SIG-M5 (cell line): ENCODE data around the gene CBL.
"Not testable (repeated sequence)": the region's sequence is repeated elsewhere in the genome, so short reads cannot be mapped to it uniquely, and the experiment has no call there.

Source experiments
- DNase-seq: peaks from one replicate; lab custom pipeline; 2025; lab: John Stamatoyannopoulos, UW

CBL gene

DNA sequence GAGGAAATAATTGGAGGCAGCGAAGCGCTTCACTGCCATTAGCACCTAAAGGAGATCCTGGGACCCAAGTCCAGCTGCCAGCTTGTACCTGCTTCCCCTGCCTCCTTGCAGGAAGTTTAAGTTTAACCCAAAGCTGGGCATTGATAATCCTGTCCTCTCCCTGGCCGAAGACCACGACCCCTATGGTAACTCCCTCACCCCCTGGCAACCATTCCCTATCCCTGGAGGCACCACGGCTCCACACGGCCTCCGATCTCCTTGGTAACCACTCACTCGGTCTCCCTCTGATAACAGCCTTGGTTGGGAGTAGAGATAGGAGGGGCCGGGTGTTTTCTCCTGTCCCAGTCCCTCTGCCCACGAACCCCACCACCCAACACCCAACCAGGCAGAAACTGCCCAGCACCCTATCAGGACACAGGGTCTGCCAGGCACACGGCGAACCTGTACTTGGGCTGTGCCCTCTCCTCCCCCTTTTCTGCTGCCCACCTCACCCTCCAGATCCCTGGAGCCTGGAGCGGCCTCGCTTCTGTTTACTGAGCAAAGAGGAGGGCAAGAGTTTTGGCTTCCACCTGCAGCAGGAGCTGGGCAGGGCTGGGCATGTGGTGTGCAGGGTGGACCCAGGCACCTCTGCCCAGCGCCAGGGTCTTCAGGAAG, 20.0 kb upstream of the CBL start:
- no peak for DNase-seq

DNA sequence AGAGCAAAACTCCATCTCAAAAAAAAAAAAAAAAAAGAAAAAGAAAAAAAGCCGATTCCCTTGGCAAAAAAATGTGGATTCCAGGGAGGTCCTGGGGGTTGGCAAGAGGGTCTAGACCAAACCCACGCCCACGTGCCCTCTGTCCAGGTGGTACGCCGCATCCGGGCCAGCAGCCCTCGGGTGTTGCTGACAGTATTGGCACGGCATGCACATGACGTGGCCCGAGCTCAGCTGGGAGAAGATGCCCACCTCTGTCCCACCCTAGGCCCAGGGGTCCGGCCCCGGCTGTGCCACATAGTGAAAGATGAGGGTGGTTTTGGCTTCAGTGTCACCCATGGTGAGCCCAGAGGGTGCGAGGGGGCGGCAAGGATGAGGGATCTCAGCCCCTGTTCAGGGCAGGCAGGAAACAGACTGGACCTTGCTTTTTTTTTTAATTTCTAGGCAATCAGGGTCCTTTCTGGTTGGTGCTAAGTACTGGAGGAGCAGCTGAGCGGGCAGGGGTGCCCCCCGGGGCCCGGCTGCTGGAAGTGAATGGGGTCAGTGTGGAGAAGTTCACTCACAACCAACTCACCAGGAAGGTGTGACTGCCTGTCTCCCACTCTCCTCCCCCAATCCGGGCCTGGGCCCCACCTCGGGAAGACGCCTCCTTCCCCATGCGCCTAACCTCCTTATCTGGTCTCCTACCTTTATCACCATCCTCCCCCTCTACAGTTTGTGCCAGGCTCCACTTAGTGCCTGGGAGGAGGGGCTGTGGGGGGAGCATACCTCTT, 18.8 kb upstream of the CBL start:
- DNase-seq = no peak

GRCh38 chr11:119188067-119188466, 18.1 kb upstream of the CBL start:
- no peak for DNase-seq

- no peak for DNase-seq
Measured at GRCh38 chr11:119188887-119189286, 17.3 kb upstream of the CBL start.

DNA sequence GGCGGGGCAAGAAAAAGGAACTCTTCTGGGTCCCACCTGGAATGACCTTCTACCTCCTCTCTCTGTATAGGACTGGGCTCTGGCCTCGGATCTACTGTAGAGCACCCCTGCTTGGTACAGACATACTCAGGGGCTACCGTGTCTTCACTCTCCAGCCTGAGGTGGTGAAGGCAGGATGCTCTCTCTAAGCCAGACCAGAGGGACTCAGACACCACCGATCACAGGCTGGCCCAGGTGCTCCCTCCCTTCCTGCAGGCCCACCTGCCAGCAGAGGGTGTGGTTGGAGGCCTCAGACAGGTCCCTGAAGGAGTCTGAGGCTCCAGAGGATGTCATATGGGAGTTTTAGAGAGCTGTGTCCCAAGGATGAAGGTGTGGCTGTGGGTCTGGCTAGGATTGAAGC, 16.7 kb upstream of the CBL start:
- no peak for DNase-seq

DNA sequence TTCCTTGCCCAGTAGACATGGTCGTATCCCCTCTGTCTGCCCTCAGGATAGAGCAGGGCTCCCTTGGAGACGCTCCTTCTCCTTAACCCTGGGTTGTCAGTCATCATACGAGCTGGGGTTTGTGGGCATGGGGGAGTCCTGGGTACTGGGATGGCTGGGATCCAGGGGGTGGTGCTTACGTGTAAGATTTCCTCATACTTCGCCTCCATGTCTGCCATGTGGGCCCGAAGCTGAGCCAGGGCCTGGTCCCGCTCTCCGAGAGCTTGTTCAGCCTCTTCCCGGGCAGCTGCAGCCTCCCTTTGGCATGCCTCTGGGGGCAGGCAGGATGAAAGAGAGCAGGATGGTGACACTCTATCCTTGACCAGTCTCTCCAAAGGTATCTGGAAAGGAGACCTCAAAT, 15.6 kb upstream of the CBL start:
- DNase-seq = no peak

DNA sequence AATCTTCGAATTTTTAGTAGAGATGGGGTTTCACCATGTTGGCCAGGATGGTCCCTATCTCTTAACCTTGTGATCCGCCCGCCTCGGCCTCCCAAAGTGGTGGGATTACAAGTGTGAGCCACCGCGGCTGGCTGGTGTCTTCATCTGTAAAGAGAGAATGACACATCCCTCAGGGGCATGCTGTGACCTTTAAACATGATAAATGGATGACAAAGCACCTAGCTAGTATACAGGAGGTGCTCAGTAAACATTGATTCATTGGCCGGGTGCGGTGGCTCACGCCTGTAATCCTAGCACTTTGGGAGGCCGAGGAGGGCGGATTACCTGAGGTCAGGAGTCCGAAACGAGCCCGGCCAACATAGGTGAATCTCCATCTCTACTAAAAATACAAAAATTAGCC, 14.9 kb upstream of the CBL start:
- not testable (repeated sequence) for DNase-seq

GRCh38 chr11:119192111-119192510, 14.0 kb upstream of the CBL start:
- peak; percentile 6 for DNase-seq

- no peak for DNase-seq
Measured at GRCh38 chr11:119193001-119193400, 13.1 kb upstream of the CBL start.

- no peak for DNase-seq
Measured at GRCh38 chr11:119193626-119194025, 12.5 kb upstream of the CBL start.

GRCh38 chr11:119194811-119195440, 11.2 kb upstream of the CBL start:
- no peak for DNase-seq

DNA sequence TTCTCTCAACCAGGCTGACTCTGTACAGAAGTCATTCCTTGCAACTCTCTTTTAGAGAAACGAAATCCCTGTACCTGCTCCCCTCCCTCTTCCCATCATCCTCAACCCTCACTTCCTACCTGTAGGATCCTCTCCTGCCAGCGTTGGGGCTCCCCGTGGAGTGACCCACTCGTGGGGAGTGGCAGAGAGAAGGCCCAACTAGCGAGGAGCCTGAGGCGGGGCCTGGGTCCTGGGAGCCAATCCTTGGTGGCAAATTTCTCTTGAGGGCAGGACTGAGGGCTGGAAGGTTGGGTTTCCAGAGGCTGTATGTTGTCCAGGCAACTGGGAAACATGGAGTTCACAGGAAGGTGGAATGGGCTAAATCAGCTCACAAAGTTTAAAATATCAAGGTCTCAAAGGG, 10.5 kb upstream of the CBL start:
- DNase-seq = no peak

GRCh38 chr11:119196833-119197483, 9.2 kb upstream of the CBL start:
- DNase-seq = peak; percentile 89

DNA sequence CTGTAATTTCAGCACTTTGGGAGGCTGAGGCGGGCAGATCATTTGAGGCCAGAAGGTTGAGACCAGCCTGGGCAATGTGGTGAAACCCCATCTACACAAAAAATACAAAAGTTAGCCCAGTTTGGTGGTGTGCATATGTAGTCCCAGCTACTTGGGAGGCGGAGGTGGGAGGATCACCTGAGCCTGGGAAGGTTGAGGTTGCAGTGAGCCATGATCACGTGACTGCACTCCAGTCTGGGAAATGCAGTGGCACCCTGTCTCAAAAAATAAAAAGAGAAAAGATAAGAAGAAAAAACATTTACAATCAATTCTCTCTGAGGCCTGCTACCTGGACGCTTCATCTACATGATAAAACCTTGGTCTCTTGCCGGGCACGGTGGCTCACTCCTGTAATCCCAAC, 7.2 kb upstream of the CBL start:
- DNase-seq = no peak

GRCh38 chr11:119201236-119201635, 4.9 kb upstream of the CBL start:
- DNase-seq = not testable (repeated sequence)

DNA sequence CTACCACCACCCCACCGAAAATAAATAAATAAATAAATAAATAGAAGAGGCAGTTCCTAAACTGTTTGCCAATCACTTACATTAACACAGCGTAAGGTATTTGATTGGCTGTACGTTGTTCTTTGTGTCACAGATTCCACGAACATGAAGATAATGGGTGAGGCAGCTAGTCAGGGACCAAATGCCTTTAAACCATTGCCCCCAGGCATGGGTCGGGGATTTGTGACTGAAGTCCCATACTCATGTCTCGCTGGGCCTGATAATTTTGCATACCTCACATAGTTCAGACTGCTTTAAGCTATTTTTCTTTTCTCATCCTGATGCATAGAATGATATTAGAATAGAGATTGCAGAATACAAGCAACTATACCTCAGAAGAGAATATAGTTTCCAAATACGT, 3.6 kb upstream of the CBL start:
- DNase-seq = no peak

DNA sequence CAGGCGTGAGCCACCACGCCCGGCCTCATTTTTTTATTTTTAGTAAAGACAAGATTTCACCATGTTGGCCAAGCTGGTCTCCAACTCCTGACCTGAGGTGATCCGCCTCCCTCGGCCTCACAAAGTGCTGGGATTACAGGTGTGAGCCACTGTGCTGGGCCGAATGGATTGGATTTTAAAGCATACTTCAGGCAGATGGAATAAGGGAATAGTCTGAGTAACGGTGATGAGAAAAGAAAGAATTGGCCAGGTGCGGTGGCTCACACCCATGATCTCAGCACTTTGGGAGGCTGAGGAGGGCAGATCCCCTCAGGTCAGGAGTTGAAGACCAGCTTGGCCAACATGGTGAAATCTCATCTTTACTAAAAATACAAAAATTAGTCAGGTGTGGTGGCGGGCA, 2.1 kb upstream of the CBL start:
- no peak for DNase-seq

DNA sequence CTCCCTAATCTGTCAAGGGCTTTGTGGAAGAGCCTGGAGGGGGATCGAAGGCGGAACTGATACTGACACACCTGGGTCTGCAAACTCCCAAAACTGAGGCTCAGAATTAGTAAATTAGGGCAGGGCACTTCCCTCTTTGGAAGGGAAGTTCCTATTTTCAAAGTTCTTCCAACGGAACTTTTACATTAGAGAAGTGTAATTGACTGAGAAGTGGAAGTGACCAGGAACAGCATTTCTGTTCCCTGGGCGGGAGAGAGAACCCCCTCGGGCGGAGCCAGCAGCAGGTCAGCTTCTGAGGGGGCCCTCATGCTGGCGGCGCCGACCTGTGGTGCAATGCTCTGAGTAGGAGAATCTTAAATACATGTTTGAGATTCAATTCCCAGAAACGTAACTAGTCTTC, 1.1 kb upstream of the CBL start:
- no peak for DNase-seq

DNA sequence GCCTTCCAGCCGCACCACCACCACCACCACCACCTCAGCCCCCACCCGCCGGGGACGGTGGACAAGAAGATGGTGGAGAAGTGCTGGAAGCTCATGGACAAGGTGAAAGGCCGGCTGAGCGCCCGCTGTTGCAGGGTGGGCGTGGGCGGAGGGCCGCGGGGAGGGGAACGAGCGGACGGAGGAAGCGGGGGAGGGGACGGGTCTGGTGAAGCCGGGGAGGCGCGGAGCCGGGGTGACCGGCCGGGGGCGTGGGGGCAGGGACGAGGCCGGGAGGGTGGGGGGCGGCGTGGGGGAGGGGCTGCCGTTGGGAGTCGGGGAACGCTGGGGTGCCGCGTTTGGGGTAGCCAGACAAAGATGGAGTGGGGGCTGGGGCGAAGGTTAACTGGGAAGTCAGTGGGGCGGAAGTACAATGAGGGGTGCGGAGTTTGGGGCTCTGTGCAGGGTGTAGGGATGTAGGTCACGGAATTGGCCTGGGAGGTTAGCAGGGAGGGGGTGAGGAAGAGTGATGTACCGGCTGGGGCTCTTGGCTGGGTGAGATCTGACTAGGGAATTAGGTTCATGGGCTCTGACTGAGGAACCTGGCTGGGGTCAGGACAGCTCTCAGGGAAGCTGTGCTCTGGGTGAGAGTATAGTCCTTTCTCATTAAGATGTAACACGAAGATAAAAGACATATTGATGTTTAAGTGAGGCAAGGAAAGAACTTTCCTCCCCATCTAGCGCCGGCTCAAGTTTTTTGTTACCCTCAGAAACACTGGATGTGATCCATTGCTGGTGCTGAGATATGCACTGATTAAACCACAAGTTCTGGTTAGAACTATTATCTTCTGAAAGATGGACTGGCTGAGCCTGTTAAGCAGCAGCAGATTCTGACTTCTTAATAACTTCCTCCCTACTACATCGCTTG, 624 bp downstream of the CBL start:
- DNase-seq = no peak

GRCh38 chr11:119207415-119207960, 1.3 kb downstream of the CBL start:
- DNase-seq = no peak

DNA sequence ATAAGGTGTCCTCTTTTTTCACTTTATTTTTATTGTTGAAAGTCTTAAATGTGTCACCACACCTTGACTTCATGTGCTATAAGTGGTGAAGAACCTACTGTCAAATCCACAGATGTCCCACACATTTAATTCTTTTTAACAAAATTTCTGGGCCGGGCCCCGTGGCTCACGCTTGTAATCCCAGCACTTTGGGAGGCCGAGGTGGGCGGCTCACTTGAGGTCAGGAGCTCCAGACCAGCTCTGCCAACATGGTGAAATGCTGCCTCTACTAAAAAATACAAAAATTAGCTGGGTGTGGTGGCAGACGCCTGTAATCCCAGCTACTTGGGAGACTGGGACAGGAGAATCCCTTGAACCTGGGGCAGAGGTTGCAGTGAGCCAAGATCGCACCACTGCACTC, 3.0 kb downstream of the CBL start:
- DNase-seq = no peak

DNA sequence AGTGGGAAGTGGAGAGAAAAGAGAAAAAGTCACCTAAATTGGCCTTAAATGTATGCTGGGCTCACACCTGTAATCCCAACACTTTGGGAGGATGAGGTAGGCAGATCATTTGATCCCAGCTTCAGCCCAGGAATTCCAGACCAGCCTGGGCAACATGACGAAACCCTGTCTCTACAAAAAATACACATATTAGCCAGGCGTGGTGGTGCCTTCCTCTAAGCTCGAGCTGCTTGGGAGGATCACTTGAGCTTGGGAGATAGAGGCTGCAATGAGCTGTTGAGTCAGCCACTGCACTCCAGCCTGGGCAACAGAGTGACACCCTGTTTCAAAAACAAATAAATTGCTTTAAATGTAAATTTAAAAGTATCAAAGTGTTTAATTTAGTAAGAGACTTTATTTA, 3.9 kb downstream of the CBL start:
- no peak for DNase-seq
